ENCODE results near the gene TNIP3.
"Not testable (repeated sequence)": the region's sequence is repeated elsewhere in the genome, so short reads cannot be mapped to it uniquely, and the experiment has no call there.

The TNIP3 gene

GRCh38 chr4:121177246-121178137 lies 13.4 kb upstream of the TNIP3 start:
- no peak for DNase-seq

DNA sequence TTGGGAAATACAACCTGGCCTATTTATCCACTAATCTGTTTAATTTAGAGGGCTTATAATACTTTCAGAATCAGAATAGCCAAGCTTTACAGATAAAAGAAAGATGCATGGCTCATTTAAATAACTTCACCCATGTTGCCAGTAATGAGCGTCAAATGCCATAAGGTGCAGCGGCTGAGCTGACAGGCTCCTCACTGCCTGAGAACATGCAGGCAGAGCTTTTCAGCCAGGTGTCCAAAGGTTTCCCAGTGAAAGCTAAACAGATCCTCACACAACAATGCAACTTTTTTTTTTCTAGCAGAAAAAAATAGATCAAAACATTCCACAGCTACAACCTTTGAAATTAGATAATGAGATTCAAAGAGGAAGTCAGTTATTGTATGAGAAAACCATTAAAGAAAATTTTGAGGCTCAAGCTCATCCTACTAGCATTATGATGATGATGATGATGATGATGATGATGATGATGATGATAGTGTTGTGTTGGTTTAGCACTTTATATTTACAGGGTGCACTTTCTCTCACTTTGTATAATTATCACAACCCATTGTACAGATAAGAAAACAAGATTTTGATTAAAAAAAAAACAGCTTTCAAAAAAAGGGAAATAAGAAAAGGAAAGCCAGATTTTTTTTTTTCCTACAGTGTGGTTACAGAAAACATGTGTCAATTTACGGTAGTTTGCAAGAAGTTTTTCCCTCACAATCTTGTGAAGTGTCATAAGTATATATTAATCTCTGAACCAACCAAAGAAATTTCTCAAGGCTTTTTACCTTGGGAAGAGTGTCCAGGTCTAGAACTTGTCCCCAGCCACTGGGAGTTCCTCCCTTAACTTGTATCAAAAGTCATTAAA lies 12.2 kb upstream of the TNIP3 start:
- no peak for DNase-seq

- not testable (repeated sequence) for DNase-seq
These were observed 7.4 kb upstream of the TNIP3 start for GRCh38 chr4:121171477-121171876.

DNA sequence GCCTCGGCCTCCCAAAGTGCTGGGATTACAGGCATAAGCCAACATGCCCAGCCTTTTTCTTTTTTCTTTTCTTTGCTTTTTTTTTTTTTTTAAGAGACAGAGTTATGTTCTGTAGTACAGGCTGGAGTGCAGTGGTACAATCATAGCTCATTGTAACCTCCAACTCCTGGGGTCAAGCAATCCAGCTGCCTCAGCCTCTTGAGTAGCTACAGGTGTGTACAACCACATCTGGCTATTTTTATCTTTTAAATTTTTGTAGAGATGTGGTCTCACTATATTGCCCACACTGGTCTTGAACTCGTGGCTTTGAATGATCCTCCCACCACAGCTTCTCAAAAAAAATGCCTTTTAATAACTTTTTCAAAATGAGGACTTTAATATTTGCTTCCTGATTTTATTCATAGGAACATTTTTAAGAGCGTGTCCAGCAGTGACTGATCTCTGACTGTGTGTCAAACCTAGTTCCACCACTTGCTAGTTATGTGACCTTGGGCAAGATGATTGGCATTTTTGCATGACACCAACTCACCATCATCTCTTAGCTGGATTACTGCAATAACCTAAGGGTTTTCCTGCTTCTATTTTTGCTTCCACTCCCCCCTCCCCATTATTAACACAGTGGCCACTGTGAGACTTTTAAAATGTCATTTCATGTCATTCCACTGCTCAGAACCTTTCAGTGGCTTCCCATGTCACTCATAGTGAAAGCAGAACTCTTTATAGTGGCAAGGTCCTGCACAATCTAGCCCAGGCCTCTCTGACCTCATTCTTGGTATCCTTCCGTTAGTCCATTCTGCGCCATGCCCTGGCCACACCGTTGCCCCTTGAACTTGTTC lies 4.5 kb upstream of the TNIP3 start:
- DNase-seq: no peak

- DNase-seq: no peak
These were observed 2.9 kb upstream of the TNIP3 start for GRCh38 chr4:121166976-121167375.

GRCh38 chr4:121165206-121165605 lies 1.1 kb upstream of the TNIP3 start:
- DNase-seq: no peak

DNA sequence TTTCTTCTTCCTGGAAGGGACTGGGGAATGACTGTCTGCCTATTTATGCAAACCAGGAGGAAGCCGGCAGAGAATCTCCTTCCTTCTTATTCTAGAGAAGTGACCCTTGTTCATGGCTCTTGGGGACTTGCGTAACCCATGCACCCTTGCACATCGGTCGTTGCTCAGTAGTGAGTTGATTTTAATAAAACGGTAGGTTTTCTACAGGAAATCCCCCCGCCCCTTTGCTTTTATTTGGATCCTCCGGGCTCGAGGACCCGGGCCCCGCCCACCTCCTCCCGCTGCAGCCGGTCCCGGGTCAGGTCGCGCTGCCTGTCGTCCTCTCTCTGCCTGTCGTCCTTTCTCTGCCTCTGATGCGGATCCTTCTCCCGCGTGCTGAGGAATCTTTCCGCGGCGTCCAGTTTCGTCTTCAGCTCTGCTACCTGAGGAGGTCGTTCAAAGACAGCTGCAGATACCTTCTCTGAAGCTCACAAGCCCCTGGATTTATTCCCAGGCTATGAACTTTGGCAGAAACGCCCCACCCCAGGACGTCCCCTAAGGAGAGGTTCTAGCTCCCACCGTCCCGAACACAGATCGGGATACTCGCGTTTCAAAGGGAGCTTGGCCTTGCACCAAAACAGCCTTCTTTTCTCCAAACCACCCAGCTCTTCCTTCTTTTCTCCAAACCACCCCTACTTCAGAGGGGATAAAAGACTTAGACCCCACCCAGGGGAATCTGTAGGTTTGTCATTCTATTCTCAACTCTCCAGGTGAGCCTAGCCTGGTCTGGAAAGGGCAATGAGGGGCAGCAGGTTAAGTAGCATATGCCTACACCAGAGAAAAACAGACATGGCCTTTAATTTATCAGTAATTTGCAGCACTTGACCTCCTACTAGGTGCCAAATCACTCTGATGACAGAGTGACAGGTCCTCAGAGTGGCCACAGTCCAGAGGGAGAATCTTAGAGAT lies 7.0 kb downstream of the TNIP3 start:
- peak; percentile 3 for DNase-seq

- DNase-seq: peak; percentile 73
These were observed 8.2 kb downstream of the TNIP3 start for GRCh38 chr4:121155893-121156292.

GRCh38 chr4:121154103-121154515 lies 10.0 kb downstream of the TNIP3 start:
- no peak for DNase-seq

GRCh38 chr4:121151942-121152341 lies 12.2 kb downstream of the TNIP3 start:
- no peak for DNase-seq

GRCh38 chr4:121150486-121150885 lies 13.6 kb downstream of the TNIP3 start:
- no peak for DNase-seq

DNA sequence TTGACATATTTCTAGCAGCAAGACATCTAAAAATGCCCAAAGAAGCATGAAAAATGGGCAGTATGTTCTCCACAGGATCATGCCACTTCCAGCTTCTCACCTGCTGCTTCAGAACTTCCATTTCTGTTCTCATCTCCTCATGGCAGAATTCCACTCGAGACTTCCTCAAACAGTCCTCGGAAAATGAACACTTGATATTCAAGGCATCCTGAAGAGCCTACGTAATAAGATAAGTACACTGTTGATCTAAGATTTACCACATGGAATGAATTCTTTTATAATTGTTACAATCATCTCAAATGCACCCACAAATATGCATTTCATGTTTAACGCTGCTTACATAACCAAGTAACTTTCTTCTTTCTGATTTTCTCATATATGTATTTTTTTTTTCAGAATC lies 14.1 kb downstream of the TNIP3 start:
- DNase-seq: no peak

DNA sequence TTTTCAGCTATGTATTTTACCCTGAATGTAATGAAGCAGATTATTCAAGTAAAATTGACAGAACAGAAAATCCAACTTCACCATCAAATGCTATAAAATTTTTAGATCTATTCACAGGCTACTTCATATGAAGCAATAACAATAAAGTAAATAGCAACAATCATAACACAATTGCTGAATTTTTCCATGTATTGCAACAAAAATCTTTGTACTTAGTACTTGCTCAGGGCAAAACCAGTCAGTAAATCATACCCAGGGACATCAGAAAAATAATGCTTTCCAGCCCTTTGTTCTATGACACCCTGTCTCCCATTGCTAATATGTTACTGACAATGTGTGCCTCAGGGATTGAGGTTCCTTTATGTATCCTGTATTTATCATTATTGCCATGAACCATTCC lies 15.5 kb downstream of the TNIP3 start:
- no peak for DNase-seq

DNA sequence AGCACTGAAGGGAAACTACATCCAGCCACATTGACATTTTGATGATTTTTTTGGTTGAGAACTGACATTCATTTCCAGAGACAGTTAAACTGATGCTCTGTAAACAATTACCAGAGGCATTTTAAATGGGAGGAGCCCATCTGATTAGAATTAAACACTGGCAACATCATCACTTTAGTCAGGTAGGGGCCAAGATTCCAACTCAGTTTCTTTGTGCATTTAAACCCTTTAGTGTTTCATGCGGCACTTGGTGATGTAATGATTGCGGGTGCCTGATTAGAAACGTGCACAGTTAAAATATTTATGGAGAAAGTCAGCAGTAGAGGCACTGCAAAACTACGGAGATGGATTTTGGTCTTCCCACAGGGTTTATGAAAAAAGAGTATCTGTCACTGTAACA lies 16.1 kb downstream of the TNIP3 start:
- no peak for DNase-seq

GRCh38 chr4:121146530-121146929 lies 17.6 kb downstream of the TNIP3 start:
- no peak for DNase-seq

- DNase-seq: no peak
These were observed 18.7 kb downstream of the TNIP3 start for GRCh38 chr4:121145430-121145829.

DNA sequence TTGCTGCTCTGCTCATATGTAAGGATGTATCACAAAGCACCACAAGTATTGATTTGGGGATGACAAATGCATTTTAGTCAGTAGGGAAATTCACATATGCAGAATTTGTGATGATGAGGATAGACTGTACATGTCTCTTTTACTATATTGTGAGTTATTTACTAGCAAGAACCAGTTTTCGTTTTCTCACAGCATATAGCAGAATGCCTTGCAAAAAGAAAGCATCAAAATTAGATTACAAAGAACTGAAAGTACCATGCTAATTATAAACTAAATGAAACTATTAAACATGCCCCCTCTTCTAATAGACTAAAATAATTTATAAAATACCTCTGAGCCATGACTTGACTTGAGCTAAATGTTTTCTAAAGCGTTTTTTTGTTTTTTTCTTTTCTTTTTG lies 20.1 kb downstream of the TNIP3 start:
- DNase-seq: no peak

DNA sequence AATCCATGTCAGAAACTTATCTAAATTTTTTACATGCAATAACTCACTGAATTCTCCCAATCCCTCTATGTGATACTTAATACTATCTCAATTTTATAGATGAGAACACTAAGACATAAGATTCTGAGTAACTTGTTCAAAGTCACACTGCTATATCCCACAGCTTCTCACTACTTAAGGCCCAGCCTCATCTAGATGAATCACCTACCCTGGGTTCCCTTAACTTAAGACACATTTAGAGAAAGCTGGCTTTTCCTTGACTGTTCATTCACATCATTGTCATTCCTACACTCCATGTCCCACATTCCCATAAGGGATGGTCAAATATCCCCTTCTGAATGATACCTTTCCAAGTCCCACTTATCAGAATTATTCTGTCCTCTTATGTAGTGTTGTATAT lies 21.0 kb downstream of the TNIP3 start:
- no peak for DNase-seq

DNA sequence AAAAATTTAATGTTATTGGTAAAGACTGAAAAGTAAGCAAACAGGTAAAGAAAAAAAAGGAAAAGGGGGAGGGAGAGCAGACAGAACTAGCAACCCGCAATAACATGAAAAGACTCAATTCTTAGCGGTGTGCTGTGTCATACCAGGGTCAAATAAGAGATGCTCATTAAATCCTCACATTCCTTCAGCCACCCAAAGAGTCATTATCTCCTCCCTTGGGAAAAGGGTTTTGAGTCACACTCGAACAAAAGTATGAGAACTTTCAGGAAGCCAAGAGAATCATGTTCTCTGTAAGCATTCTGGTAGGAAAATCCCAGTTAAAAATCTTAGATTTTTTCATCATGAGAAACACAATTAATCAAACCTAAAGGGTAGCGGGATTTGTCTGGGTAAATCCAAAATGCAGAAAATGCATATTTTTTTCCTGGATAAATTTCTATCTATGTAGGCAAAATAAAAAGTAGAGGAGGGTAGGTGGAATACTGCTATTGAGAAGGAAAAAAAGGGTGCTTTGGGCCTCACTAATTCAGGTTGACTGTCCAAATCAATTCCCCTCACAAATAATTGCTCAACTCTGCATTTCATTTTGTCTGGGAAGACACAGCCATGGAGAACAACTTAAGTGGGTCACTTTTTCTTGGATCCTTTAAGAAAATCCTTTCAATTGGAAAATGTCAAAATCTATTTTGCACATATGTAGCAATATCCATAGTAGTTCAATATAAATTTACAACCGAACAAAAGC lies 23.2 kb downstream of the TNIP3 start:
- DNase-seq: no peak

- DNase-seq: peak; percentile 29
These were observed 24.4 kb downstream of the TNIP3 start for GRCh38 chr4:121139533-121140222.
